Stimulated activated CD8-positive, alpha-beta memory T cell treated with anti-CD3 and anti-CD28 coated beads, Interleukin-15, amount 100 ng/mL, for 48 hours (primary cell): Measurements from ENCODE around the gene PARD3.
"Not testable (repeated sequence)": the region's sequence is repeated elsewhere in the genome, so short reads cannot be mapped to it uniquely, and the experiment has no call there.

Source experiments
- DNase-seq, 2 donors: peaks; one replicate each; pipeline ENCODE4 v3.0.0-alpha.2; 2020; ENCODE audit warnings: low read depth in 2 of 2

The PARD3 gene

GRCh38 chr10:34469446-34469845 lies 345.6 kb downstream of the PARD3 start:
- DNase-seq: no peak

GRCh38 chr10:34467902-34468301 lies 347.2 kb downstream of the PARD3 start:
- DNase-seq: no peak

GRCh38 chr10:34467364-34467763 lies 347.7 kb downstream of the PARD3 start:
- no peak for DNase-seq

- no peak for DNase-seq
Measured at GRCh38 chr10:34465678-34466077, 349.4 kb downstream of the PARD3 start.

GRCh38 chr10:34464591-34464990 lies 350.5 kb downstream of the PARD3 start:
- no peak for DNase-seq

- DNase-seq: no peak
Measured at GRCh38 chr10:34464000-34464399, 351.1 kb downstream of the PARD3 start.

GRCh38 chr10:34462993-34463392 lies 352.1 kb downstream of the PARD3 start:
- DNase-seq: no peak

- no peak for DNase-seq
Measured at GRCh38 chr10:34462056-34462455, 353.0 kb downstream of the PARD3 start.

- DNase-seq: no peak
Measured at GRCh38 chr10:34454590-34455261, 360.4 kb downstream of the PARD3 start.

GRCh38 chr10:34449836-34450235 lies 365.3 kb downstream of the PARD3 start:
- no peak for DNase-seq

- no peak for DNase-seq
Measured at GRCh38 chr10:34446049-34446448, 369.0 kb downstream of the PARD3 start.

- DNase-seq: no peak
Measured at GRCh38 chr10:34444223-34445183, 370.6 kb downstream of the PARD3 start.

- not testable (repeated sequence) for DNase-seq
Measured at GRCh38 chr10:34439386-34439785, 375.7 kb downstream of the PARD3 start.

- no peak for DNase-seq
Measured at GRCh38 chr10:34438741-34439140, 376.4 kb downstream of the PARD3 start.

- no peak for DNase-seq
Measured at GRCh38 chr10:34437906-34438305, 377.2 kb downstream of the PARD3 start.

GRCh38 chr10:34434119-34434594 lies 380.9 kb downstream of the PARD3 start:
- no peak for DNase-seq

- no peak for DNase-seq
Measured at GRCh38 chr10:34433241-34434076, 381.6 kb downstream of the PARD3 start.

GRCh38 chr10:34432589-34432988 lies 382.5 kb downstream of the PARD3 start:
- DNase-seq: no peak

GRCh38 chr10:34430685-34431084 lies 384.4 kb downstream of the PARD3 start:
- DNase-seq: no peak

GRCh38 chr10:34428501-34428900 lies 386.6 kb downstream of the PARD3 start:
- DNase-seq: no peak

GRCh38 chr10:34427911-34428216 lies 387.2 kb downstream of the PARD3 start:
- no peak for DNase-seq
